Right renal pelvis (tissue), 4 donors: ENCODE data around the gene CRYGB. TPM values are rescaled to one million over a fixed set of nuclear protein-coding genes. Genes with fewer than 3 reads are reported as not detected.
A peak's percentile ranks its signal among the peaks of the same experiment; 100 is the strongest.

Experiments
- DNase-seq, 4 donors: peaks; one replicate each; pipeline ENCODE4 v3.0.0-alpha.2; 2013; ENCODE audit warnings: low read depth in 4 of 4, low spot score in 3 of 4, missing footprints in 1 of 4
- polyA plus RNA-seq, 4 donors: library from polyadenylated mRNA; unstranded; fragments of 120-200 nt; gene quantifications; one replicate each; pipeline ENCODE4 v1.2.1, GENCODE V29; 2013; ENCODE audit not compliant: insufficient read length in 4 of 4

CRYGB gene
- polyA plus RNA-seq: not detected

GRCh38 chr2:208146006-208146405 is at the start of gene CRYGB:
Gene CRYGB (minus strand): TSS chr2:208146158. CDS start chr2:208146120, 38 bp downstream.
- DNase-seq: no peak

- DNase-seq: no peak
These were observed 49.6 kb upstream of the CRYGB start for GRCh38 chr2:208195531-208195930.

DNA sequence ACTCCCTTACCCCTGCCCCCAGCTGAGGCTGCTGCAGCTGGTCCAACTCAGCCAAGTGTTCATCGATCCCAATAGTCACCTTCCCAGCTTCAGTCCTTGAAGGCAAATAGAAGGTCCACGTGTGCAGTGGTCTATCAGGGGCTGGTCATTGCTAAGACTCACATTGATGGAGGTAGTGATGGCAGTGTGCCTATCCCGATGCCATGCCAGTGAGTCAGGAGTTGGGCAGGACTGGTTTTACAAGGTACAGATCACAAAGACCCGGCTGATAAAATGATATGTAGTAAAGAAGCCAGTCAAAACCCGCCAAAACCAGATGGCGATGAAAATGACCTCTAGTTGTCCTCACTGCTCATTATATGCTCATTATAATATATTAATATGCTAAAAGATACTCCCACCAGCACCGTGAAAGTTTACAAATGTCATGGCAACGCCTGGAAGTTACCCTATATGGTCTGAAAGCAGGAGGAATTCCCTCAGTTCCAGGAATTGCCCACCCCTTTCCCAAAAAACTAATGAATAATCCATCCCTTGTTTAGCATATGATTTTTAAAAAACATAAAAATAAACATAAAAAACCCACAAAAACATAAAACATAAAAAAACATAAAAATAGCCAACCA is 46.8 kb upstream of the CRYGB start:
- no peak for DNase-seq

DNA sequence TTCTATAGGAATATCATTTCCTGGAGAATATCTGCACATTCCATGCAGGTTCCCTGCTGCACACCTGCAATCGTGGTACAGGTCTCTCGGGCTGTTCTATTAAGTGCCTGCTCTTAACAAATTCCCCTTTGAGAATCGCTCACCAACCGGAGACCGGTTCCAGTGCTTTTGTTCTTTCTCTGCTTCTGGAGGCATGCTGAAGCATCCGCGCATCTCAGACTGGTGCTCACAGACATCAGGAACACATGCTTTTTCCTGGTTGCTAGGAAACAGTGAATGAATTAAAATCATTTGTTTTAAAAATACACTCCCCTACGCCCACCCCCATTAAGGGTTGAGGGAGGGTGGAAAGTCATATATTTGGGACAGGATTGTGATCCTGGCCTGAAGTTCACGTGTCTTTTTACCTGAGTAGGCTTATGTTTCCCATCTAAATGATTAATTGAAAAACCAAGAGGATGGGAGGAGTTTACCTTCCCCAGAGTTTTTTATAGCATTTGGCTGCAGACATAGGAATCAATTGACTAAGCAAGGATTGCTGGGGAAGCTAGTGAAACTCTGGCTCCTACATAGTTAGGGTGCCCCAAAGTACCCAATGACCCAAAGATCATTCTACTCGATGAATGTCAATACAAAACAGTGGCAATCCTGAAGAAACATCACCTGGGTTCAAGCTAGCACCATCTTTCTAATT is 44.0 kb upstream of the CRYGB start, which contains the start of gene C2orf80:
C2orf80 (minus strand) TSS at position 221 of the 694 bp plus-strand sequence. CDS start 3,044 bp downstream, outside the sequence.
- DNase-seq: no peak

- DNase-seq: no peak
These were observed 43.3 kb upstream of the CRYGB start for GRCh38 chr2:208189069-208189809.

GRCh38 chr2:208186893-208187292 is 40.9 kb upstream of the CRYGB start:
- no peak for DNase-seq

DNA sequence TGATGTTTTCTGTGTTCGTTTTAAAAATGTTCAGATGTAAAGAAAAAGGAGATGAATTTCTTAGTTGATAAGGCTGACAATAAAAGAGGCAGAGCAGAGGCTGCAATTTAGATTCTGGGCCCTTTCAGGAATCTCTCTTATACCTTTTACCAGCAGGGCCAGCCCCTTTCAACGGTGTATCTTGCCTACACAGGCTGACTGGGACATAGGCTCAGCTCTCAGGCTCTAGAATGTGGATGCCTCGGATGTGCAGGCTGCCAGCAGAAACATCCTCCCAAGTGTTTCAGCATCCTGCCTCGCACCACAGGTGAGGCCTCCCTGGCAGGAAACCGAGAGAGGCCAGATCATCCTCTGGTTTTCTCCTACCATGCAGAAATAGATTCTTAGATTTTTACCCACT is 40.5 kb upstream of the CRYGB start:
- DNase-seq: no peak

- DNase-seq: no peak
These were observed 38.2 kb upstream of the CRYGB start for GRCh38 chr2:208183972-208184705.

DNA sequence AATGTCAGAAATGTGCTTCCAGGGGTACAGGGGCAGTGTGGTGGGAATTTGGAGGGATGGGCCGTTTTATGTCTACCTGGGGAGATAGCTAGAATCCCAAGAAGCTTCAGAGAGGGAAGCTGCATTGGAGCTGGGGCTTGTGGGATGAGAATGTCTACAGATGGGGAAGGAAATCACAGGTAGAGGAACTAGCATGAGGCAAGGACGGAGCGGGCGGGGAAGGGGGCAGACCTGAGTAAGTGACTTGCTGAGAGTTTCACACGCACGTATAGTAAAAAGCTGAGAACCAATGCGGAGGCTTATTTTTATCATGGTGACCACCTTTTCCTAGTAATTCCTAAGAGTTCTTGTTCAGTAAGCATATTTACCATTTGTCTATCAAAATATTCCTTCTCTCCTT is 37.6 kb upstream of the CRYGB start:
- DNase-seq: no peak

DNA sequence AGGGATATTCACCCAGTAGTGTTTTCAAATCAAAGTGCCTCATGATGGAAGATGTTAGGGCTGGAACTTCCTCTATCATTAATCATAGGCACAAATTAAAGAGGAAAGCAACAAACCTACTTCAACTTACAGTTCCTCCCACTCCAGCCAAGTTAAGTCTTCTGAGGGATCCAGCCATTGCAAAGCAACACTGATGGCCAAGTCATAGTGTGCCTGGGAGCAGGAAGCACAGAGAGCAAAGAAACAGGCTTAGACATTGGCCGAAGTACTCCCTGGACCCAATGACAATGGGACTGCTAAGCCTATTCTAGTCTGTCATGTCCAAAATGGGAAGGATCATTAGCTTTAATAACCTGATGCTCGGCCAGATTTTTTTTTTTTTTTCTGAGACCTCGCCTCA is 36.9 kb upstream of the CRYGB start:
- no peak for DNase-seq

DNA sequence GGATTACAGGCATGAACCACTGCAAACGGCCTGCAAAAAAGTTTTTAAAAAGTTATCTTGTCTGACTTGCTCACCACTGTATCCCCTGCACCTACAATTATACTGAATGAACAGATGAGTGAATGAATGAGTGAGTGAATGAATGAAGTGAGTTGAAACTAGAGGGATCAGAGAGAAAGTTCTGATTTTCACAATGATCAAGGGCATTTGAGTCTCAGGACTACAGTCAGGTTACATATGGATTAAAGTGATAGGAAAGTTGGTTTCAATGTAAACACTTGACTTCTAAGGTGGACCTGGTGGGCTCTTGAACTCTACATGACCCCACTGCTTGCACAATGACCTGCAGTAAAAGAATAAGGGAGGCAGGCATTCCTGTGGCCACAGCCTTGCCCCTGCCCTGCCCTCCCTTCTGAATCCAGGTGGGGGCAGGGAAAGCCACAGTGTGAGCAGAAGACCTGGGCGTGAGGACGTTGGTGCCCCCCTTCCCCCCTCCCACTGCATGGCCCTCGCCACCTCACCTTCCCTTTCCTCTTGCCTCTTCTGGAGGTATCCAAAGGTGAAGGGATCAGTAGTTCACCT is 33.2 kb upstream of the CRYGB start:
- DNase-seq: no peak

- no peak for DNase-seq
These were observed 29.8 kb upstream of the CRYGB start for GRCh38 chr2:208175840-208176153.

DNA sequence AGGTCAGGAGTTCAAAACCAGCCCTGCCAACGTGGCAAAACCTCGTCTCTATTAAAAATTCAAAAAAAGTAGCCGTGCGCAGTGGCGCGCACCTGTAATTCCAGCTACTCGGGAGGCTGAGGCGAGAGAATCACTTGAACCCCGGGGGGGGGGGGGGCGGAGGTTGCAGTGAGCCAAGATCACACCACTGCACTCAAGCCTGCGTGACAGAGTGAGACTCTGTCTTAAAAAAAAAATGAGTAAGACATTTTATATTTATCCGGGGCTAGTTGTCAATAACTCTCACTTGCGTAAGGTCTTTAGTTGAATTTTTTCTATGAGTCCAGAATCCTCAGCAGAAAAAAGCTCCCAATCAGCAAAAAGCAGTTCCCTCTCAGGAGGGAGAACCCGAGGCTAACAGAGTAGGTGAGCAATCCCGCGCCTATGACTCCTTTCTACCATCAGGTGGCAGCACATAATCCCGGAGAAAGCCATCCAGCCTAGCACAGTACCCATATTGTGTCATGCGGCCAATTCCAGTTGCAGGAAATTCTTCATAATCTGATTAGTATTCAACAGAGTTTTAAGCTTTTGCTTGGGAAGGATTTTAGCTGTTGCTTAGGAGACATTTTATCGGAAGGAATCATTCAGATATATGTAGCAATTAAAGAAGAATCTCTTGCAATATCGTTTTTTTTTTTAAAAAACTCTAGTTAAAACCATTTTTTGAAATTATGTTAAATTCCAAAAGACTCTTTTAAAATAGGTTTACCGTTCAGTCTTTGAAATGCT is 29.3 kb upstream of the CRYGB start:
- DNase-seq: peak; percentile 66 to 72 (median 67)

DNA sequence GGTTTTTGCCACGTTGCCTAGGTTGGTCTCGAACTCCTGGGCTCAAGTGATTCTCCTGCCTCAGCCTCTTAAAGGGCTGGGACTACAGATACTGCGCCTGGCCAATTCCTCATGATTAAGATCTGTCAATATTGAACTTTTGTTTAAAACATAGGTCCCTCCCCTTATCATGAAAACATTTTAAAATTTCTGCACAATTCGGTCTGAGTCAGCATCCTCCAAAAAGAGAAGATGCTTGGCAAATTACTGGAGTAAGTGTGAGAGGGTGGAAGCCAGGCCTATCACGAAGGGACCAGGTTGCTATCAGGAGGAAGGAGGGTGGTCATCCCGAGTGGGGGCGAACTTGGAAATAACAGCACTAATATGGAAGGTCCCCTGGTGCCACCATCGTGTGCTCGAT is 28.2 kb upstream of the CRYGB start:
- no peak for DNase-seq

DNA sequence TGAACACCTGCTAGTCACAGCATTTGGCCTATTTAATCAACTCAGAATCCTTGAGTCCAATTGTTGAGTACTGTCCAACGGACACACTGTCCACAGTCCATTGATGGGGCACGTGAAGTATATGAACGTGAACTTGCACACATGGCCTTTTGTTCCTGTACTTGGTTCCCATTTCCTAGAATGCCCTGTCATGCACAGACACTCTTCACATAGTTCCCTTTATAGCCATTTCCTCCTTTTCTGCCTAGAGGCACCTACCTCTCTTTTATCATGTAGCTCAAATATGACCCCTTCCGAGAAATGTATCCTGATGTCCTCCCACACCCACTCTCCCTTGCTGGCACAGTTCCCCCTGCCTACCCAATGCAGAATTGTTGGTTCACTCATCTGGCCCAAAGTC is 26.2 kb upstream of the CRYGB start:
- no peak for DNase-seq

DNA sequence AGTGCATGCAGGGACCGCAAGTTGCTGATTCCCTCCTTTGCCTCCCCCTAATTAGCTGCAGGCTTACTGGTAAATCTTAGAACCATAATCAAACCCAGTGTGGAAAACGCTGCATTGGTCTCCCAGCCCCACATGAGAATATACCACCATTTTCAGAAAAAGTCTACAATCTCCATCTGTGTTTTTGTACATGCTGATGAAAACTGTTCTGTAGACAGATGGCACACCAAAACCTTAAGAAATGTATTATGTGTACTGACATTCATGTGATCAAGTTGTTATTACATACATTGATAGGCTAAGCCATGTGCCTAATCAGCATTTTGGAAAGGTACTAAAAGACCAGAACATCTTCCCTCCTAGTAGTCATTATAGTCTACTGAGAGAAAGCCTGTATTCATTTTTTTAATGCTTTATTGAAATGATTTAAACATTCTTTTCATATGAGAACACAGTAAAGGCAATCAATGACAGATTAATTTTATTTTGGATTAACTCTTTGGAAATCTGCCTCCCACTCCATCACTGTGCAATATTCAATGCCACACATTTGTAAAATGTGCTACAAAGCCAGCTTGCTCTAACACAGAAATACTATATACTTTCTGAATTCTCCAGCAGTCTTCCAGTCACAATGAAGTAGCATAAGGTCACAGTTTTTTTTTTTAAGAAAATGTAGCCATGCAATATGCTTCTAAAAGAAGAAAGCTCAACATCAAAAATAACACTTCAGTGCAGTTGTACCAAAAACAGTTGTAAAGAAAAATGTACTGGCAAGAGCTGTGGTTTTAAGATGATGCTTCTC is 19.2 kb upstream of the CRYGB start:
- DNase-seq: no peak

- no peak for DNase-seq
These were observed 17.5 kb upstream of the CRYGB start, which contains the start of gene CRYGA for GRCh38 chr2:208163489-208163888. Gene CRYGA (minus strand): TSS chr2:208163589. CDS start chr2:208163556, 33 bp downstream.

DNA sequence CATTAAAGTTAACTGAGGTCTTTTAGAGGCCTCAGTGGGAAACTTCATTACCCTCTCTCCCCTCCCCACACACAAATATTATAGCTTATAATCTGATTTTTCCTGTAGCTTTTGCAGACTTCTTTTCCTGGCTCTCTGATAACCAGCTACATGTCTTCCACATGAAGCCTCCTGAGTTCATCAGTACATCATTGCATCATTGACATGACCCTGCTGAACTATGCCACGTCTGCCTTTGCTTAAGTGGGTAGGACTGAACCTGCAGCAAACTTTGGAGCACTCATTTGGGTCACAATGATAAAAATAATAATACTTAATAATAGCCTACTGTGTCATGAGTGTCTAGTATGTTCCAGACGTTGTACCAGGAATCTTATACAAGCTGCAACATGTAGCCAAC is 10.5 kb upstream of the CRYGB start:
- no peak for DNase-seq

- DNase-seq: no peak
These were observed 7.2 kb upstream of the CRYGB start for GRCh38 chr2:208153156-208153555.
